Upper lobe of left lung (tissue), 4 donors: ENCODE measurements around the gene PISD.

Experiments
- CTCF ChIP-seq, 6 experiments: fragments of 450-650 bp in 4 of 6; fragments of 200-600 bp in 2 of 6; sonication (generic) in 2 of 6; IDR thresholded peaks; one replicate each; pipeline ENCODE4 v1.5.1; 2016 to 2019; ENCODE audit warnings: antibody characterized with exemption in 6 of 6
- EP300 ChIP-seq, 4 donors: sonication (generic); formaldehyde crosslinking; IDR thresholded peaks; one replicate each; pipeline ENCODE4 v1.5.1; 2017; ENCODE audit warnings: antibody characterized with exemption in 4 of 4, control low read depth in 2 of 4
- POLR2A ChIP-seq, 4 donors: fragments of 450-650 bp; IDR thresholded peaks; one replicate each; pipeline ENCODE4 v1.5.1; 2016 to 2017; ENCODE audit warnings: antibody characterized with exemption in 4 of 4, mild to moderate bottlenecking in 2 of 4

GRCh38 chr22:31604137-31604705, 57.8 kb downstream of the PISD start:
- TF ChIP-seq CTCF (IDR thresholded peaks at IDR 0.05) (no peak), POLR2A (IDR thresholded peaks at IDR 0.05) (no peak), EP300 (IDR thresholded peaks at IDR 0.05) (no peak)
